Measurements from ENCODE around the gene POPDC3. TPM values are rescaled to one million over a fixed set of nuclear protein-coding genes. Genes with fewer than 3 reads are reported as not detected.

The POPDC3 gene
- total RNA-seq, 1 donor from 2014 or later = 10.9 TPM

GRCh38 chr6:105121981-105122380, 57.8 kb downstream of the POPDC3 start:
- Mint-ChIP-seq H3K36me3 (ENCODE audit: unreplicated experiment) (no peaks in the 10 kb centered on the region), H3K27me3 (ENCODE audit: unreplicated experiment) (no peaks in the 10 kb centered on the region), H3K4me1 (ENCODE audit: low read depth, unreplicated experiment) (no peaks in the 10 kb centered on the region), H3K4me3 (ENCODE audit: unreplicated experiment) (no peak overlapping the region), H3K27ac (ENCODE audit: unreplicated experiment) (no peak overlapping the region), H3K9me3 (ENCODE audit: unreplicated experiment) (no peaks in the 10 kb centered on the region)
- TF ChIP-seq, protein P1, sequence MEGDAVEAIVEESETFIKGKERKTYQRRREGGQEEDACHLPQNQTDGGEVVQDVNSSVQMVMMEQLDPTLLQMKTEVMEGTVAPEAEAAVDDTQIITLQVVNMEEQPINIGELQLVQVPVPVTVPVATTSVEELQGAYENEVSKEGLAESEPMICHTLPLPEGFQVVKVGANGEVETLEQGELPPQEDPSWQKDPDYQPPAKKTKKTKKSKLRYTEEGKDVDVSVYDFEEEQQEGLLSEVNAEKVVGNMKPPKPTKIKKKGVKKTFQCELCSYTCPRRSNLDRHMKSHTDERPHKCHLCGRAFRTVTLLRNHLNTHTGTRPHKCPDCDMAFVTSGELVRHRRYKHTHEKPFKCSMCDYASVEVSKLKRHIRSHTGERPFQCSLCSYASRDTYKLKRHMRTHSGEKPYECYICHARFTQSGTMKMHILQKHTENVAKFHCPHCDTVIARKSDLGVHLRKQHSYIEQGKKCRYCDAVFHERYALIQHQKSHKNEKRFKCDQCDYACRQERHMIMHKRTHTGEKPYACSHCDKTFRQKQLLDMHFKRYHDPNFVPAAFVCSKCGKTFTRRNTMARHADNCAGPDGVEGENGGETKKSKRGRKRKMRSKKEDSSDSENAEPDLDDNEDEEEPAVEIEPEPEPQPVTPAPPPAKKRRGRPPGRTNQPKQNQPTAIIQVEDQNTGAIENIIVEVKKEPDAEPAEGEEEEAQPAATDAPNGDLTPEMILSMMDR (IDR thresholded peaks at IDR 0.05; ENCODE audit: partially characterized antibody, unreplicated experiment) = no peak
- DNase-seq = no peak

DNA sequence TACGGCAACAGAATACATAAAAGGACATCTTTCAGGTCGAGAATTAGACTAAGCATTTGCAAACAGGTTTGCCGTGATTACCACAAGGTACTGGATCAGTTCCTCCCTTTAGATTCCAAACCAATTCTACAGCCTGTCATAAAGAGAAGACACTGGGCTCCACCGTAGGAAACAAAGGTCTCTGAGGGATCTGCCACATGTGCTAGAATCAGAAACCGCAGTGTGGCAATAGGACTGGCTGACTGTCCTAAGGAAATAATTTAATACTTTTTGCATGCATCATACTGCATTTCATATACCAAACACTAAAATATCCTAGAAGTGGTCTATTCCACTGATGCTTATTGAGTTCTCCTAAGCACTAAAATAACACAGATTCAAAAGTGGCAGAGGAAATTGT, 59.2 kb downstream of the POPDC3 start:
- Mint-ChIP-seq H3K4me1 (ENCODE audit: low read depth, unreplicated experiment) (no peaks in the 10 kb centered on the region), H3K36me3 (ENCODE audit: unreplicated experiment) (no peaks in the 10 kb centered on the region), H3K27ac (ENCODE audit: unreplicated experiment) (no peak overlapping the region), H3K9me3 (ENCODE audit: unreplicated experiment) (no peaks in the 10 kb centered on the region), H3K4me3 (ENCODE audit: unreplicated experiment) (no peak overlapping the region), H3K27me3 (ENCODE audit: unreplicated experiment) (no peaks in the 10 kb centered on the region)
- DNase-seq = no peak
- TF ChIP-seq, protein P1 (IDR thresholded peaks at IDR 0.05; ENCODE audit: partially characterized antibody, unreplicated experiment) = no peak

- no peak for DNase-seq
- TF ChIP-seq, protein P1 (IDR thresholded peaks at IDR 0.05; ENCODE audit: partially characterized antibody, unreplicated experiment) = no peak
- Mint-ChIP-seq H3K27me3 (ENCODE audit: unreplicated experiment) (no peaks in the 10 kb centered on the region), H3K27ac (ENCODE audit: unreplicated experiment) (no peak overlapping the region), H3K4me3 (ENCODE audit: unreplicated experiment) (no peak overlapping the region), H3K4me1 (ENCODE audit: low read depth, unreplicated experiment) (no peaks in the 10 kb centered on the region), H3K9me3 (ENCODE audit: unreplicated experiment) (no peaks in the 10 kb centered on the region), H3K36me3 (ENCODE audit: unreplicated experiment) (no peaks in the 10 kb centered on the region)
These were observed 63.7 kb downstream of the POPDC3 start for GRCh38 chr6:105116150-105116549.

DNA sequence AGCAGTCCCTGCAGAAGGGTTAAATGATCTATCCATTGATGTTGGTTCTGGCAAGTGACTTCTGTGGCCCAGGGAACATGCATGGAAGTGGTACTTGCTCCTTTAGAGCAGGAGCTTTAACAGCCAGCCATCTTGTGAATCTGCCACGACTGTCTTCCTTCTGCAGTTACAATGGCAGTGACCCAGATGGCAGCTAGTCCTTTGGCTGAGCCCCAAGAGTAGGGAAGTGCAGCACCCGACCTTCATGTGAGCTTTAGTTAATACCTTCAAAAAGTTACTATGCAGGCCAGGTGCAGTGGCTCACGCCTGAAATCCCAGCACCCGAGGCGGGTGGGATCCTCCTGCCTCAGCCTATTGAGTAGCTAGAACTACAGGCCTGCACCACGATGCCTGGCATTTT, 66.4 kb downstream of the POPDC3 start:
- Mint-ChIP-seq H3K9me3 (ENCODE audit: unreplicated experiment) (no peaks in the 10 kb centered on the region), H3K4me3 (ENCODE audit: unreplicated experiment) (no peak overlapping the region), H3K27ac (ENCODE audit: unreplicated experiment) (no peak overlapping the region), H3K36me3 (ENCODE audit: unreplicated experiment) (peaks cover 4% of the 10 kb centered on the region), H3K4me1 (ENCODE audit: low read depth, unreplicated experiment) (no peaks in the 10 kb centered on the region), H3K27me3 (ENCODE audit: unreplicated experiment) (no peaks in the 10 kb centered on the region)
- DNase-seq = no peak
- TF ChIP-seq, protein P1 (IDR thresholded peaks at IDR 0.05; ENCODE audit: partially characterized antibody, unreplicated experiment) = no peak

GRCh38 chr6:105112577-105112976, 67.2 kb downstream of the POPDC3 start:
- DNase-seq = no peak
- Mint-ChIP-seq H3K36me3 (ENCODE audit: unreplicated experiment) (peaks cover 5% of the 10 kb centered on the region), H3K27me3 (ENCODE audit: unreplicated experiment) (no peaks in the 10 kb centered on the region), H3K4me1 (ENCODE audit: low read depth, unreplicated experiment) (no peaks in the 10 kb centered on the region), H3K9me3 (ENCODE audit: unreplicated experiment) (no peaks in the 10 kb centered on the region), H3K27ac (ENCODE audit: unreplicated experiment) (no peak overlapping the region), H3K4me3 (ENCODE audit: unreplicated experiment) (no peak overlapping the region)
- TF ChIP-seq, protein P1 (IDR thresholded peaks at IDR 0.05; ENCODE audit: partially characterized antibody, unreplicated experiment) = no peak

All from glutamatergic neuron (in vitro differentiated cells).